ENCODE results near the gene ADAMTSL1.

ADAMTSL1 gene

DNA sequence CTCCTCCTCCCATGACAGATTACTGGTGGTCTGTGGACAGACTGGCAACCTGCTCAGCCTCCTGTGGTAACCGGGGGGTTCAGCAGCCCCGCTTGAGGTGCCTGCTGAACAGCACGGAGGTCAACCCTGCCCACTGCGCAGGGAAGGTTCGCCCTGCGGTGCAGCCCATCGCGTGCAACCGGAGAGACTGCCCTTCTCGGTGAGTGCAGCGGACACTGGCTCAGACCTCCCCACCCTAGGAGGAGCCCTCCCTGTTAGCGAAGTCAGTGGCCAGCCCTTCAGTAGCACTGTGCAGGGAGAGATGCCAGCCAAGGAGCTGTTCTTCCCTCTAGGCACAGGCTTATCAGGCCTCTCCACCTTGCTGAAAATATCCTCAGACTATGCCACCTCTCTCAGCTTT, 415.6 kb downstream of the ADAMTSL1 start:
- DNase-seq: no peak

DNA sequence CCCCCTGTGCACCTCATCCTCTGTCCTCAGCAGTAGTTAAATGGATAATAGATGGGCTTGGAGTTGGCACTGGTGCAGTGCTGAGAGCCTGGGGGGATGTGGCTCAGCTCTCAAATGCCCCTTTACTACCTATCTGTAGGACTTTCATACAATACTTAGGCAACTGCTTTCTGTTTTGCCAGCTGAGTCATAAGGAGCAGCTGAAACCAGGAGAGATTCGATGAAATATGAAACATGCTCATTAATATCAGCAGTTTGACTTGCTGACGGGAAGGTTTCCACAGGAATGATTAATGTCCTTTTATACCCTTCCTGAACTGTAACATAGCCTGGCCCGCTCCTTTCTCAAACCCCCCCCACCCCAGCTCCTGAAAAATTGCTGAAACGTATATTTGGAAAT, 416.4 kb downstream of the ADAMTSL1 start:
- no peak for DNase-seq

DNA sequence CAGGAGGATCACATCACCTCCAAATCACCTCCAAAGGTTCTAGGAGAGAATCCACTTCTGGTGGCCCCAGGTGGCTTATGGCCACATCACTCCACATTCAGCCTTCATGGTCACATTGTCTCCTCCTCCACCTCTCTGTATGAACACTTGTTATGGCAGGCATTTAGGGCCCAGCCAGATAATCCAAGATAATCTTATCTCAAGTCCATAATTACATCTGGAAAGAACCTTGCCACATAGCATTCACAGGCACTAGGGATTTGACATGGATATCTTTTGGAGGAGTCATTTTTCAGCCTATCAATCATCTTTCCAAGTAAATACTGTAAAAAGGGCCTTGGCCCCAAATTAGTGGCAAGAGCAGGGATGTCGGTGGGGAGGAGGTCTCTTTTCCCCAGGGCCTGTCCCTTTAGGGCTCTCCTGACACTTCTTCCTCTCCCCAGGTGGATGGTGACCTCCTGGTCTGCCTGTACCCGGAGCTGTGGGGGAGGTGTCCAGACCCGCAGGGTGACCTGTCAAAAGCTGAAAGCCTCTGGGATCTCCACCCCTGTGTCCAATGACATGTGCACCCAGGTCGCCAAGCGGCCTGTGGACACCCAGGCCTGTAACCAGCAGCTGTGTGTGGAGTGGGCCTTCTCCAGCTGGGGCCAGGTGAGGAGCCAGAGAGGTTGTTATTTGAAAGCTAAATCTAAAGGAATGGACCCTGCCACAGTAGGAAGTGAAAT, 418.2 kb downstream of the ADAMTSL1 start:
- DNase-seq: no peak

- no peak for DNase-seq
These were observed 419.1 kb downstream of the ADAMTSL1 start for GRCh38 chr9:18893046-18893445.

- no peak for DNase-seq
These were observed 419.5 kb downstream of the ADAMTSL1 start for GRCh38 chr9:18893491-18893890.

- no peak for DNase-seq
These were observed 422.1 kb downstream of the ADAMTSL1 start for GRCh38 chr9:18896004-18896403.

- no peak for DNase-seq
These were observed 422.7 kb downstream of the ADAMTSL1 start for GRCh38 chr9:18896531-18897179.

DNA sequence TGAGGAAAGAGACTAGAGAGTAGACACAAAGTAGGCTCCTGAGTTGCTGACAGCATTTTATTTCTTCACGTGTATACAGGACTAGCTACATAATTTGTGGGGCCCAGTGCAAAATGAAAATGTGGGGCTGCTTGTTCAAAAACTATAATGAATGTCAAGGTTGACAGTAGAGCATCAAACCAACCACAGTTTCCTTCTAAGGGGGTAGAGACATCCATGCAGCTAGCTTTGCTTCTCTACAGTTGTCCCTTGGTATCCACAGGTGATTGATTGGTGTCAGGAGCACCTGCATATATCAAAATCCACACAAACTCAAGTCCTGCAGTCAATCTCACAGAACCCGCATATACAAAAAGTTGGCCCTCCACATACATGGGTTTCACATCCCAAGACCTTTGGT, 429.5 kb downstream of the ADAMTSL1 start:
- DNase-seq: no peak

DNA sequence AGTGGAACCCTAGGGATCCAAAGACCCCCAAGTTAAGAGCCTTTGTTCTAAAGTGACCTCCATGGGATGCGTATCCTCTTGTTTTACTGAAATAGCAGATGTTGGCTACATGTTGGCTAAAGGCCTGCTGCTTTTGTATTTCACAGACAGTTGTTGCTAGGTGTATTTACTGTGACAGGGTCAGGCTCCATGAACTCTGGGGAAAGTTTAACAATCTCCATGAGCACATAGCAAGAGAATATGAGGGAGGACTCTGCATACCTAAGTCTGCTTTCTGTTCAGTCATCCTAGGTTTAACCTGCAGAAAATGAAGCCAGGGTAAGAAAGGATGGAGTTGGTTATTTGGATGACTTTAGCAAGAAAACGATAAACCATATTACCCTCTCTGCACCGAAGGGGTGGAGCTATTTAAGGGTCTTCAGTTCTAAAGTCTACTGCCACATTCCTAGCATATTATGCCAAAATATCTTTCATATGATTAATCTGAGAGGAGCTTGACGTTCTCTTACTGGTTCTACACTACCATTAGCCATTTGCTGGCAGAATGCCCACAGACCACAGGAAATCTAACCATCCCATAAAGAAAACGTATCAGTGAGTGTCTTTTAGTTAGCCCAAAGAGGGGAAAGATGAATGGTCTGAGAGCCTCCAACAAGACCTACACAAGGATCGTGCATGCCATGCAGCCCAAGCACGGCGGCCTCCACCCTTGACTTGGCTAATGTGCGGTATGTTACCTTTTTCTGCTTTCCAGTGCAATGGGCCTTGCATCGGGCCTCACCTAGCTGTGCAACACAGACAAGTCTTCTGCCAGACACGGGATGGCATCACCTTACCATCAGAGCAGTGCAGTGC, 431.3 kb downstream of the ADAMTSL1 start:
- no peak for DNase-seq

- DNase-seq: no peak
These were observed 432.1 kb downstream of the ADAMTSL1 start for GRCh38 chr9:18905883-18906629.

- DNase-seq: no peak
These were observed 432.9 kb downstream of the ADAMTSL1 start for GRCh38 chr9:18906656-18907395.

DNA sequence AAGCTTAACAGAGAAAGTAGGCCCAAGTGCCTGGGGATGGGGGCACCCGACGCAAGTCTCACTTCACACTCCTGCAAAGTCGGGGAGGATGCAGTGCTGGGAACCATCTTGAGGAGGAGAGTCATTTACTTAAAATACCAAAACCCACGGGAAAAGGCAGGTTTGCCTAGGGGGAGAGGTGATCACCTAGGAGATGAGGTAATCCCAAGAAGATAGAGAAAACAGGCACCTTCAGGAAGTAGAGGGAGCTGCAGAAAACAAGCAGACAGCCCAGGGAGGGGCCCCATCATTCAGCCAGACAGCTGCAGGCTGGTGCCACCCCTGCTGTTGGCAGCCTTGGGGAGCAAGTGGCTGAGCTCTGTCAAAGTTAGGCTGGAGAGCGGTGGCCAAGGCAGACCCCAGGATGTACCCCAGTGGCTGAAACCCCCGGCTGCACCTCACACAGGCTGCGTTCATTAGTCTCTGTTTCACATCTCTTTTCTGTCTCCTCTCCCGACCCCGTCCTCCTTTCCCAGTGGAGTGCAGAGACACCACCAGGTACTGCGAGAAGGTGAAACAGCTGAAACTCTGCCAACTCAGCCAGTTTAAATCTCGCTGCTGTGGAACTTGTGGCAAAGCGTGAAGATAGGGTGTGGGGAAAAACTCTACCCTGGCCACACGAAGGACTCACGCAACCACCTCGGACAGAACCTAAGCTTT, 434.1 kb downstream of the ADAMTSL1 start:
- no peak for DNase-seq

- no peak for DNase-seq
These were observed 435.4 kb downstream of the ADAMTSL1 start for GRCh38 chr9:18909140-18910018.

GRCh38 chr9:18910435-18910834, 436.5 kb downstream of the ADAMTSL1 start:
- DNase-seq: no peak

DNA sequence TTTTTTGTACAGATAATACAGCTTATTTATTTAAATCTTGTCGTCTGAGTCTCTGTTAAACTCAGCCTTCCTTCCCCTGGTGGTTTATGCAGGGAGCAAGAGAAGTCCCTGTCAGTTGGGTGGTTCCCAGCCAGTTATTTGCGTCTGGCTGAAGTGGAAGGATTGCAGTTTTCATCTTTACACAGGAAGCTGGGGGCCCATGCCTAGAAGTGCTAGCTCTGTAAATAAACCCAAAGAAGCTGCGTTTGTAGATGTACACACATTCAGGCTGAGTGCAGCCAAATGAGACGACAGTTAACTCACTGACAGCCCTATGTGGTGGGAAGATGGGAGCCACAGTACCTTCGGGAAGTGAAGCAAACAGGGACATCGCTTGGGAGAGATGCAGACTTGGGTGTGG, 437.0 kb downstream of the ADAMTSL1 start:
- no peak for DNase-seq

DNA sequence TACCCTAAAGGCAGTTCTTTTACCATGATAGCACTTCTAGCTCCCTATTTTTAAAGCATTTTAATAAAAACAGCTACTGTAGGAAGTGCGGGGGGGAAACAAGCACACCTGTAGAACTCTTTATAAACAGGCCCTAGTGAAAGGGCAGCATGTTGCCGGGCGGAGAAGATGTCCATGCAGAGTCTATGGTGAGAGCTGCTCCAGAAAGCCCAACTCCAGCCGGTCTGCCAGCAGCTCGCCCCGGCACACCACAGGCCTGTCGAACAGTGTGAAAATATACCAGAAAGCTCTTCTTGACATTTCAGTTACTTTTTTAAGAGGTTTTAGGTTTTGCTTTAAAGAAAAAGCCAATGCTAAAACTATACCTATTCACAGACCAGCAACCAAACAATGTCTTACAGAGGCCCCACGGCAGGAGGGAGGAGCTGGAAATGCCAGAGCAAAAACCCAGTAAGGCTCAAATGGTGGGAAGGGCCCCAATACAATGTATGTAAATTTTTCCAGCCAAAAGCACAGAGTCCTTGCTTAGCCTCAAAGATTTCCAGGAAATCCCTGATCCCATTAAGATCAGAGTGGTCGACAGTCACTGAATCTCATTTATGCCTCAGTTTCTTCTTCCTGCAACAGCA, 437.9 kb downstream of the ADAMTSL1 start:
- no peak for DNase-seq

DNA sequence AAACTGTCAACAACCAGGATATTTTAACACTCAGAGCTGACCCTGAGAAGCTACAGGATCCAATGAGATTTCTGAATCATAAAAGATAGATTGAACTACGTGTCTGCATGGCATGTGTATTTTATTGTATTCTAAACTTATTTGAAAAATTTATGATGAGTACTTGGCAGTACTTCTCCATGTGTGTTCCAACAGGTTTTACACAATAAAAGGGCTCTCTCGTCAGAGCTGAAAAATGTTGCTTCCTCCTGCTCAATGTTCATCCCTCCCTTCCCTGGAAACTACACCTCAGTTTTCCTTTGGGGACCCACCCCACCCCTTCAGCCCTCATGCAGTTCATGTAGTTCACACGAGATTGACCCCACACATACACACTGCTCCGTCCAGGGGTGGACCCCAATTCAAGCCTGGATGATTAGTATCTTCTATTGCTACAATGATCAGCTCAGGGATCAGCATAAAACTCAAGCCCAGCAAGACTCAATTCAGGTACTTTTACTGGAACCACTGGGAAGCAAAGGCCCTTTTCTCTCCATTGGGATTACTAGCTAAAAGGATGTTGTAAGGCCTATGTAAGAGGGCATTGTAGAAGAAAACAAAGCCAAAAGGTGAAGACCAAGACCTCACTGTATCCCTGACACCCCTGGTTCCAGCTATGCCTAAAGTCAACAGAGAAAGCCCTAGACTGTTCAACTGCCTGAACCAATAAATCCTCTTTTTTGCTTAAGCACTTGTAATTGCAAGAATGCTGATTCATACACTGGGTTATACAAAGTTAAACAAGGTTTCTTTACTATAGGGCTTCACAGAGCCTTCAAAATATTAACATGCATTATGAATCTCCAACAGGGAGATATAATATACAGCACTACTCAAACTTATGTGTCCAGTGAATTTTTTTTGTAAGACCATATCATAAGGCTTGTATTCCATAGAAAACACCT, 446.5 kb downstream of the ADAMTSL1 start:
- no peak for DNase-seq

DNA sequence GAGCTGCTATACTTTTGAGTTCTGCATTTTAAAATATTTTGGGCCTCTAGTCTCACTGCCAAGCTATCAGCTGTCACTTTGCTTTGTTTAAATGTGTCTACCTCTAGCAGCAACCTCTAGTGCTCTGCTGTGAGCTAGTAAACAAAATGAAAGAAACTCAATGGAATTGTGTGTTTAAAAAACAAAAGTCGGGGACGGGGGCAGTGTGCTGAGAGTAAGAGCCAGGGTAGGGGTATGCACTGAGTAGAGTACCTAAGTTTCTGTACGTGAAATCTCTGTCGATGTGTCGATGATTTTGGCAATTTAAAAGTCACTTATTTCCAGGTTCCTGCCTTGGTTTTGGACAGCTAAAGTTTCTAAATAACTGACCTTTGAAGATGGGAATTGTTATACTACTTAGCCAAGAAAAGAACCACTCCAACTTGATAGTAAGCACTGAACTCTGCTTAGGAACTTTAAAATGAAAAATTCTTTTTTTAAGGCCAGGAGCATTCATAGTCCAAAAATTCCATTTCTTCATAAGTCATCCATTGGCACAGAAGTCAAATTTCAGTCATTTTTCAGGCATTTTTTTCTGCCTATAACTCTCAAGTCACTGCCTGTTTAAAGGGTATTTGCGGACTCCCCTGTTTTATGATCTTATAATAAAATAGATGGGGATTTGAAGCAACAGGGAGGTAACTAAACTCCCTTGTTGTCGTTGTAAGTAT, 447.6 kb downstream of the ADAMTSL1 start:
- no peak for DNase-seq

Measured in activated gamma-delta T cell treated with Interleukin-2 at 50 U/mL for 16 hours (primary cell).